ENCODE measurements around the gene INSYN1.

Gene INSYN1

DNA sequence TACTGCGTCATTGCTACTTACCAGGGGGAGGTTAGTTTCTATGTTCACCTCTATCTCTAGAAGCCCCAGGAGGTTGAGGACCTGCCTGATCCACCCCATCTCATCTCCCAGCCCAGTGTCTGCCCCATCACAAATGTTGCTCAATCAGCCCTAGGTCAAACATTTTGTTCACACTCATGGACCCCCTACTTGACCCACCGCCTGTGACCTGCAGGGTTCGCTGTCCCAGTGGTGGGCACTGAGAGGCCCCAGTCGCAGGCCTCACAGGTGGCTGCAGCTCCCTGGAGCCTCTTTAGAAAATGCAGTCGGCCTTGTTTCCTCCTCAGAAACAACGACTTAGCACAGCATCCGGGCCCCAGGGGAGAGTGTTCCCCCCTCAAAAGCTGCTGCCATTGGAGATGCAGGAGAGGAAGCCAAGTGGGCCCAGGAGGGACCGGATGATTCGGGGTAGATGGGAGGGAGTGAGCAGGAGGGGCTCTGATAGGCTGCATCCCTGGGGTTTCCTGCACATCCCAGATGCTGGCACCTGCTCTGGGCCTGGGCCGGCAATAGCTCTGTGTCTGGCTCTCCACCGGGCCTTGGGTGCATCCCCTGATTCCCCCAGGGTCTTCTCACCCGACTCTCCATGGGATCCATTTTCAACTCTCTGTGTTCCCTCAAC, 18.4 kb upstream of the INSYN1 start:
- no peak for DNase-seq

DNA sequence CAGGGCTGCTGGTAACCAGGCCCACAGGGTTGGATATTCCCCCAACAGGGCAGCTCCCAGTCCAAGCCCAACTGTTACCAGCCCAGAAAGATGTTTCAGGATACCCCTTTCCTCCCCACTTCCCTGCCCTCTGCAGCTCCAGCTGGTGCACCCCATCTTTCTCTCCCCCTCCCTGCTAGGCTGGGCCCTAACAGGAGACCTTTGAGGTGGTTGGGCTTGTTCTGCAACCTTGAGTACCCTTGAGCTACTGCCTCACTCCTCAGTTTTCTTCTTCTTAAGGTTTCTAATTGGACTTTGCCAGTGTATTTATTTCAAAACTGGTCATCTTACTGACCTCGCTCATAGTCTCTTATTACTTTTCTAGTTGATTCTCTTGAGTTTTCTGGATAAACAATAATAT, 16.9 kb upstream of the INSYN1 start:
- DNase-seq = no peak

DNA sequence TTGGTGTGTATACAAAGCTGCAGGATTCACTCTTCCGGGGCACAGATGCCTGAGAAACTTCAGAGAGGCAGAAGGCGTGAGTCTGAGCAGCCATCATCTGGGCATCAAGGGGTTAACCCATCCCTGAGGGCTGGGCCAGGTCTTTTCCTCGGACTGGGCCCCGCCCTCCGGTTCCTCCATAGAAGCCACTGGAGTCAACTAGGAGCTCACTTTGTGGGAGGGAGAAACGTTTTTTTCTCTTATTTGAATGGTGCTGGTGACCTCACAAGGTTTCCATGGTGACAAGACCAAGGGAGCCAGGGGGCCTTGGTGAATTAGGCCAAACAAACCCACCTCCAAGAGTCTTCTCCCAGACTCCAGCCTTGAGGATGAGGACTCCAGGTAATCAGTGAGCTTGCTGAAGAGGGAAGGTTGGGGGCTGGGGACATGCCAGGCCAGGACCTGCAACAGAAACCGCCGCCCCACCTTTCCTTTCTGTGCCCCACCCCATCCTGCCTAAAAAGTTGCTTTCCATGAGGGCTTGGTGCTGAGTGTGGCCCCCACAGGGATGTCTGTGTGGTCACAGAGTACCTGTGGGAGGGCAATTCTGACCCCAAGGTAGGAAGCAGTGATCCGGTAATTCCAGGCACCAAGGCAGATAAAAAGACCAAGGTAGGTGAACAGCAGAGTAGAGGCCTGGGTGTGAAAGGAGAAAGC, 14.8 kb upstream of the INSYN1 start:
- no peak for DNase-seq

DNA sequence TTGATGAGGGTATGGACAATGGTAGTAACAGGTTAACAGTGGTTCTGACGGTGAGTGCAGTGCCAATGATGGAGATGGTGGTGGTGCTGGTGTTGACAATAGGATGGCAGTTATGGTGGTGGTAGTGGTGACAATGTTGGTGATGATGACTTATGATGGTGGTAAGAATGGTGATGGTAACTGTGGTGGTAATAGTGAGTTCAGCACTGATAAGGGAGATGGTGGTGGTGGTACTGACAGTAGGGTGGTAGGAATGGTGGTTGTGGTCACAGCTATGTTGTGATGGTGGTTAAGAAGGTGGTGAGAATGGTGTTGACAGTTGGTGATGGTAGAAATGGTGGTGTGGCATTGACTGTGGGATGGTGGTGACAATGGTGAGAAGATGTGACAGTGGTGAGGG, 13.4 kb upstream of the INSYN1 start:
- no peak for DNase-seq

DNA sequence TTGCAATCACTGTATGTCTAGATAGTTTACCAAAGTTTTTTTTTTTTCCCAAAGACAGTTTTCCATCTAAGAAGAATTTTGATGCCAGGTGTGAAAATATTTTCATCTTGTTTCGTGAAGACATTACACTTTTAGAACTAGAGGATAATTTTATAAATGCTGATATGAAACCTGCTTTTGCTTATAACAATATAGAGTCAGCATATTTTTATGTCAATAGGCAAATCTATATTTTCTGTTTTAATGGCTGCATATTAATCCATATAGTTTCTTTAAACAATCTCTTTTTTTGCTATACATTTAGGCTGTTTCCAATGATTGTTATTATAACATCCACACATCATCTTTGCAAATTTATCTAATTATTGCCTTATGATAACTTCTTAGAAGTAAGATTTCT, 12.6 kb upstream of the INSYN1 start:
- DNase-seq = no peak

DNA sequence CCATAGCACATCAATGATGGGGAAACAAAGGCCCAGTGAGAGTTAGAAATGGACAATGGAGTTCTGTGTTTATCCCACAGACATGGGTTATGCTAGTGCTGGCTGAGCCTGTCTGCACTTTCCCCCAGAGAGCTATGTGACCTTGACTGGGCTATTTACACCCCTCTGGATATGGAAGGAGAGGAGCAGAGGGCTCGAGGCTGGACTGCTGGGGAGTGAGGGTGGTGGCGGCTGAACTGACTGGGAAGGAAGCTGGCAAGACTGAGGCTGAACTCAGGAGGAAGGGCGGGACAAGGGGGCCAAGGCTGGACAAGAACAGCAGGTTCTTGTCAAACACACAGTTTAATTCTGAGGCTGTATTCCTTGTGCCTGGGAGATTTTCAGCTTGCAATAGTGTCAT, 10.8 kb upstream of the INSYN1 start:
- DNase-seq = no peak

DNA sequence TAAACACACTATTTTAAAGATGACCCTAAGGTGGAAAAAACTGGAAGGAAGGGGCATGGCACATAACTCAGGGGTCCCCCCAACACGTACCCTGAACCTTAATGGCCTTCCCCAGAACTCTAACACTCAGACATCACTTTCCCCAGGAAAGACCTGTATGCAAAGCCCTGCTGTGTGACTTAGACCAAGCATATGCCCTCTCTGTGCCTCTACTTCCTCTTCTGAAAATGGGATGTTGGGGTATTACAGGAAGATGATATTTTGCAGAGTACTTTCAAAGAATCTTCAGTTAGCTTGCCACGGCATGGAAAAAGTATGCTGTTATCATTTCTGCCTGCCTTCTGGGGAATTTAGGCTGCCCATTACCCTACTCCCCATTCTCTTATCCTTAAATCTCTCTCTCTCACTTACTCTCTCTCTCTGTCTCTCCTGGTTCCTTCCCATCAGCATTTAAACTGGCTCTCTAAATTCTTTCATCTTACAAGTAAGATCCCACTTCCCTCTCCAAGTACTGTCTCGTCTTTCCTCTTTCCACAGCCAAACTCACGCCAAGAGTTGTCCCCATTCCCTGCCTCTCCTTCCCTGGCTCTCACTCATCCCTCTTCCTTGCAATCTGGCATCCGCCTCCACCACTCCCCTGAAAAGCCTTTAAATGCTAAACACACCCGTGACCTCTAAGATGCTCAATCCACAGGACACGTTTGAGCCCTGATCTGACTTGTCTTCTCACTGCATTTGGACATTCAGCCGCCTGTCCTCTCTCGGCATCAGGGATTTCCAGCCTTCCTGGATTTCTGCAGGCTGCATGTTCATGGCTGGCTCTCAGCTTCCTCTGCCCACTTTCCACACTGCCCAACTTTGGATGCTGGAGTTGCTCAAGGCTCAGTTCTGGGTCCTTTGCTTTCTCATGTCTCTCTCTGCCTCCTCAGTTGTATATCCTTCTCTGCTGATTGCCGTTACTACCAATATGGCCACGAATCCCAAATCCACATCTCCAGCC, 7.5 kb upstream of the INSYN1 start:
- DNase-seq = no peak

DNA sequence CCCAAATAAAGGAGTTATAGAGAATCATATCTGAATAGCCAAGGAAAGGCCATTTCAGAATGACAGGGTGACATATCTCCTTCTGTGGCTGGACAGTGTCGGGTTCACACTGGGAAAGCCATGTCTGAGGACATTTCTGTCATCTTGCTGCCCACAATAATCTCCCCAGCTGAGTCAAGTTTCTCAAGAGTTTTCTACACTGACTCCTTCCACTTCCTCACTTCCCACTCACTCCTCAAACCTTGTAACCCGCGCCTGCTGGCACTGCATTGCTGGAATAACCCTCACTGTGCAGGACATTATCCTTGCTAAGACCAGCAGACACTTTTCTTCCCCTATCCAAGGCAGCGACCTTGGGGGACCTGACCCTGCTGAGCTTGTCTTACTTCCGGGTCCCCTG, 5.3 kb upstream of the INSYN1 start:
- DNase-seq = no peak

DNA sequence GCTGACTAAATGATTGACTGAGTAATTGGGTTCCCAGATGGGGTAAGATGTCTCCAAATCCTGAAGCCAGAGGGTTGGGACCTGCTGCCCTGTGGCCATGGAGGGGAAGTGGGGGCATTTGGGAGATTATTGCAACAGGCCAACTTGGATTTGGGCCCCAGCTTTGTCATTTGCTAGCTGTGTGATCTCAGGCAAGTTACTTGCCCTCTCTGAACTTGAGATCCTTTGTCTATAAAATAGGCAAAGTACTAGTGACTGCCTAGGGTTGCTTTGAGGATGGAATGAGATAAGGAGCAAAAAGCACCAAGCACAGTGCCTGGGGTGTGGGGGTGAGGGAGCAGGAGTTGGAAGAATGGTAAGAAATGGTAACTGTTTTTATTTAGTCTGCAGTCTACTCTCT, 4.4 kb upstream of the INSYN1 start:
- no peak for DNase-seq

DNA sequence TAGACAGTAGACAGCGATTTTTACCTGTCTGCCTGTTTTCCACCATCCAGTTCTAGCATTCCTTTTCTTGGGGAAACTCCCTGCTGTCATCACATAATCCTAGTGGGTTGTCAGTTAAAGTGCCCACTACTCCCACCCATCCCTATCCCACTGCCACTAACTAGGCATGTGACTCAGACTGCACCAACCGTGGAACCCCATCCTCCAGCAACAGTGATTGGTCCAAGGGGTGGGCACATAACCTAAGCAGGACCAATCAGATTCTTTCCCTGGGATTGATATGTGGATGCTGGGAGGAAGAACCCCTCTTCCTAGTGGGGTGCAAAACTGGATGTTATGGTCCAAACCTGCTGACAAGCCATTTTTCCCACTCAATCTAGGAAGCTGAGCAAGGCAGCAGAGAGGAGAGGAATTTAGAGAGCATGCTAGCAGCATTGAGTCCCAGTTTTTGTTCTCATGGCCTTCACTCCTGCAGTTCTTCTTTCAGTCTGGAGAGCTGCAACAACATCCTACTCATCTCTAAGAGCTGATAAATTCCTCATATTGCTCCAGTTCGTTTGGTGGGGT, 3.9 kb upstream of the INSYN1 start:
- no peak for DNase-seq

DNA sequence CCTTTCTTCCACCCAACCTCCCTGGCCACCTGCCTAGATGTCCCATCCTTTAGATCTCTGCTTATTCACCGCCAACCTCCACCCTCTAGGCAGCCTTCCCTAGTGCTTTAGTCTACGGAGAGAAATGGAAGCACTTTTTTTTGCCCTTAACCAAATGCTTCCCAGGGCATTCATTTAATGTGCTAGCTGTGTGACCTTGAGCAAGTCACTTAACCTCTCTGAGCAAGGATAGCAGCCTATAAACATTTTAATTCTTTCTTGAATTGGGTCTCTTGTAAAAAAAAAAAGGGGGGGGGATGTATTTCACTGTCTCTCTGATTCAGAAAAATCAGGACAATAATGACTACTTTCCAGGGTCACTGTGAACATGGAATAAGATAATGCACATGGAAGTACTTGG, 3.2 kb upstream of the INSYN1 start:
- DNase-seq = no peak

DNA sequence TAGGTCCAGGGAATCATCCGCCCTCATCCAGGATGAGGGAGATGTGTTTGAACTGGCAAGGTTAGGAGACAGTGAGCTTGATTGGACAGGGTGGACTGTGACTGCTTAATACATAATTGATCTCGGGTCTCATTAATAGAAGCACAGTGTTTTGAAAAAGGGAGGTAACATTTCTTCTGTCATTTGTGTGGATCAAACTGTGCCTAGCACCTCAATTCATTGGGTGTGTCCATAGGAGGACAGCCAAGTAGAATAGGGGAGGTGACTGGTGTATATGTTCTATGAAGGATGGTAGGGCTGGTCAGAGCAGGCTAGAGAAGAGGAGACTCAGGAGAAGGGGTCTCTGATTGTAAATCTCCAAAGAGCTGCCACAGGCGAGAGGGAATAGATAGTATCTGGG, 2.8 kb upstream of the INSYN1 start:
- no peak for DNase-seq

DNA sequence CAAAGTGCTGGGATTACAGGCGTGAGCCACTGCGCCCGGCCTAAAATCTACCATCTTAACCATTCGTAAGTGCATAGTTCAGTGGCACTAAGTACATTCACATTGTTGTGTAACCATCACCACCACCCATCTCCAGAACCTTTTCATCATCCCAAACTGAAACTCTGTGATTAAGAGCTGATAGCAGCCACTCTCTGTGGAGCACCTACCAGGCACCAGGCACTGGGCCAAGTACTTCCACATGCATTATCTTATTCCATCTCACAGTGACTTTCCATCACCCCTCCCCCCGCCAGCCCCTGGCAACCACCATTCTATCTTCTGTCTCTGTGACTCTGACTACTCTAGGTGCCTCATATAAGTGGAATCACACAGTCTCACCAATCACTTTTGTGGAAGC, 2.3 kb upstream of the INSYN1 start:
- DNase-seq = no peak

DNA sequence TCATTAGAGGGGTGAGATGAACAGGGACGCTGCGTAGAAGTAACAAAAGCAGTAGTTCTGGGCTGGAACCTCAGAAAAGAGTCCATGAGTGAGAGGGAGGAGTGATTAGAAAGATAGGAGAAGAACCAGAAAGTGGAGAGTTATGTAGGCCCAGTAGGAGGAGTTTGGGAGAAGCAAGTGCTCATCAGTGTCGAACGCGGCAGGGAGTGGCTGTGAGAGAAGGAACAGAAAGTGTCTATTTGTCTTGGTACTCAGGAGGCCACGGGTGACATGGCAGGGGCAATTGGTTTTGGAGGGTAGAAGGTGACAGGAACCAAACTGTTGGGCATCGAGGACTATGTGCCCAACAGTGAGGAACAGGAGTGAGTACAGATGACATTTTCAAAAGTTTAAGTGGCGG, 1.3 kb upstream of the INSYN1 start:
- no peak for DNase-seq

DNA sequence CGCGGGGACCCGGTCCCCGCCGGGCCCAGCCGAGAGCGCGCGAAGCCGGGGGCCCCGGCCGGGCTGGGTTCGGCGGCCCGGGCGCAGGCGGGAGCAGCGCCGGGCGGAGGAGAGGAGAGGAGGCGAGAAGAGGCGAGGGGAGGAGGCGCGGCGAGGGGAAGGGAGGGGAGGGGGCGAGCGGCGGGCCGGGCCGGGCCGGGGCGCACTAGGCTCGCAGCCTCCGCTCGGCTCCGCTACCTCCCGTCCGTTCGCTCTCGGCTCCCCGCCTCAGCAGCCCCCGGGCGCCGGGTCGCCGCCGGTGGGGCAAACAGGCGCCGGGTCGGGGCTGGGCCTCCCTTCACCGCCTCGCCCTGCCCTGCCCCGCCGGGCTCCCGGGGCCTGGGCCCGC, 351 bp downstream of the INSYN1 start:
- DNase-seq = no peak

DNA sequence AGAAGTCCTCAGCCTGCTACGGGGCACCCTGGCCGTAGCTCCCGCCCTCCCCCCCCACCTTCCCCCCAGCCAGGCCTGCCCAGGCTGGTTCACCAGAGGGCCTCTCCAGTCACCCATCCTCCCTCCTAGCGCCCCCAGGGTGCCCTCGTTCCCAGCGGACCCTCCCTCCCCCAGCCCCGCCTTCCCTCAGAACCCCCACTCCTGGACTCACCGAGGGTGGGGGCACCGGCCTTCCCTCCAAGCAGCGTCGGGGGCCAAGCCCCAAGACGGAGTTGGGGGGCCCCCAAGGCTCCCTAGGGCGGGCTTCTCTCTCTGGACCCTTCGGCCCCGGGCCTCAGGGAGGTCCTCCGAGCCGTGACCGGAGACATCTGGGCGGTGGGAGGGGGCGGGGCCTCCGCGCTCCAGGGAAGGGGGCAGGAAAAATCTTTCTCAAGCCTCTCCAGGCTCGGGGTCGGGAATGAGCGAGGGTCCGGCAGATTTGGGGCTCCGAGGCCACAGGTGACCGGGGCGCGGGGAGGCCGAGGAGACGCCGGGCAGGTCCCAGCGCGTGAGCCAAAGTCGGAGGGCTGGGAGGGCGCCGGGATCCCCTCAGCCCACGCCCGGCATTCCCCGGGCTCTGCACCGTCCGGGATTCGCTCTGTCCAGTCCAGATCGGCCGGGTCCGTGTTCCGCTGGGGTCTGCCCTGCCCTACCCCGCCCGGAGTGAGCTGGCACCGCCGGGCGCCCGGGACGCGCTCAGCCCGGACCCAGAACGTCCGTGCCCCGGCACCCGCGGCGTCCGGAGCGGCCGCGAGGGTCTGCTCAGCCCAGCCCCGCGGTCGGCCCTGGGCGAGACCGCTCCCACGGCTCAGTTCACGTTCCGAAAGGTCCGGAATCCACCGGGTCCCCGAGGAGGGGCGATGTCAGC, 999 bp downstream of the INSYN1 start:
- DNase-seq = no peak

DNA sequence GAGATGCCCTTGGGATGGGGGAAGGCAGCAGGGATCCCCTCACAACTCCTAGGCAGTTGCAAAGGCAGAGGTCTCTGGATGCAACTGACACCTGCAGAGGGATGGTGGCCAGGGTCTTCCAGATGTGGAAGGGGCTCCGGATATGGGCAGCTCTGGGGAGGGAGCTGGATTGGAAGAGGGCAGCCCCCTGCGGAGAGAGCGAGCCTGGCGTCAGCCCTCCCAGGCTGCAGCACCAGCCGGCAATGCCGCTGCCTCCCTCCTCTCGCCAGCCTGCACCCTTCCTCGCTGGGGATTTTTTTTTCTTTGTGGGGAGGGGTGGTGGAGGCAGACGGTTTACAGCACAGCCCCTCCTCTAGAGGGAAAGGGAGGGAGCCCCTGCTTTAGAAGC, 1.6 kb downstream of the INSYN1 start:
- DNase-seq = no peak

DNA sequence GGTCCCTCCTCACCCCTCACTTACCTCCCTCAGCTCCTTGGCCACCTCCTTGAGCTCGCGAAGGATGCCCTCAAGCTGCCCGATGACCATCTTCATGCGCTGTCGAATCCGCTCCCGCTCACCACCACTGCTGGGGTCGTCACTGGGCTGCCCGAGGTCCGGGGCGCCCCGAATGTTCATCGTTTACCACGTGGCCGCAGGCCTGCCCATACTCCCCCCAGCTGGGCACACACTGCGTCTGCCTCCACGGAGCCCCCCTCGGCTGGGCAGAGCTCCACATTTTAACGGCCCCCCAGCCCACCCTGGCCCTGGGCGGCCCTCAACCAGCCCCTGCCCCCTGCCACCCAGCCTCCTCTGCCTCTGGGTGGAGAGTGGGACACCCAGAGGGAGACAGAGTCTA, 2.2 kb downstream of the INSYN1 start:
- no peak for DNase-seq

DNA sequence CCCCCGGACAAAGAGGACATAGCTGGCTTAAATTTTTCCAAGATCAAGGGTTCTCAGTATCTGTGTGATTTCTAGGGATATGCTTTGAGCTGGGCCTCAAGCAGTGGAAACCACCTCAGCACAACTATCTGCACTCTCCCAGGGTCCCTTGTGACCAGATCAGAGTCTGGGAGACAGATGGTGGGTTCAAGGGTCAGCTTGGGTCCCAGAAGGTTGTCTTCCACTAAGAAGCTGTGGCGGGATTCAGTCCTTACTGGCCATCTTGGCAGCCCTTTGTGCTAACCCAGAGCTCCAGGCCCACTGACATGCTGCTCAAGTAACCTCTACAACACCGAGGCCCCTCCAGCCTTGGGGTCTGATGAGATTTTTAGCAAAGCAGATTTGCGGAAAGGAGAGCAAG, 2.7 kb downstream of the INSYN1 start:
- DNase-seq = no peak

DNA sequence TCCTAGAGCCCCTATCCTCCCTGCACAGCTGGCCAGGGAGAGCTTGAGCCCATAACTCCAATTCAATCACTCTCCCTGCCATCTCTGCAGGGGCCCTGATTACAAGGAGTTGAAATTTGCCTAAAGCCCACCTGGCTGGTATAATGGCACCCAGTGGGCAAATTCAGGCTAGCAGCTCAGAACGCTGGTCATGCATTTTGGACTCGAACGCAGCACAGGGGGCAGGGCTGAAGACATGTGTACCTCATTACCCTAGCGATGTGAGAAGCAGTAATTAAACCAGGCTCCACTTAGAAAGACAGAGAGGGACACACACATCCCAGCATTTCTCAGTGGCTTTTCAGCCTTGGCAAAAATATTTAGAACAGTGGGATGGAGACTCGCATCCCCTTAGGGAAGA, 3.2 kb downstream of the INSYN1 start:
- no peak for DNase-seq

DNA sequence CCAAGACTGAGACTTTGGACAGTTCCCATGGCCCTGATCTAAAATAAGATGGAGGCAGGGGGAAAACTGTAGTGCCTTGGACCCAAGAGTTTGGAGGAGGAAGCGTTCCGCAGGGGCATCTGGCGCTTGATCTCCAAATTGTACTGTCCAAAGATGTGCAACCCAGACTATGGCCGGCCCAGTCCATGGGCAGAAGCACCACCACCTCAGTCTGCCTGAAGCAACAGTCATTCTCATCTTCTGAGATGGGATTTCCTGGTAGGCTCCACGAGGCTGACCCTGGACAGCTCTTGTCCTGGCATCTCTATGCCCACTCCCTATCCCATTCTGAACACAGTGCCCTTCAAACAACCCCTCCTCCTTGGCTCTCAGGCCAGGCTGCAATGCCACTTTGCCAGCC, 3.6 kb downstream of the INSYN1 start:
- DNase-seq = no peak

DNA sequence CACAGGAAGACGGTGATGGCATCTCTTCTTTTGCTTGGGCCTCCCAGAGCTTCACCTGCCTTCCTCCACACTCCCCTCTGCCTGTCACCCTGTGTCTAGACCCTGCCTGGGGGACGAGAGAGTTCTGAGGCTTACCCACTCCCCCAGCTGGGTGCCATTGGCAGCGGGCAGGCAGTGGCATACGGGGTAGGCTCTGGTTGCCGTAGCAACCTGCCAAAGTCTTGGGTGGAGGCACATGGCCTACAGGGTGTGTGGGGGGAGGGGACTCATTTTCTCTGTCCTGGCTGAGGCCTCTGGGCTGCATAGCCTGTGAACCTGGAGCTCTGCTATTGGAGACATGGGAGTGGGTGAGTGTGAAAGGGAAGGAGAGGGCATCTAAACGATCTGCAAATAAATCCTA, 4.4 kb downstream of the INSYN1 start:
- no peak for DNase-seq

All from activated CD4-positive, alpha-beta T cell treated with anti-CD3 and anti-CD28 coated beads for 48 hours (primary cell).